NCI-H2107 treated with DMSO at 0.1 percent for 48 hours (cell line): ENCODE data around the gene NFATC4.
"Not testable (repeated sequence)": the region's sequence is repeated elsewhere in the genome, so short reads cannot be mapped to it uniquely, and the experiment has no call there.

Experiments used
- DNase-seq: peaks from one replicate; lab custom pipeline; 2025; ENCODE audit not compliant: unreplicated experiment; lab: John Stamatoyannopoulos, UW

Gene NFATC4

GRCh38 chr14:24338843-24339242 is 29.1 kb upstream of the NFATC4 start:
- DNase-seq: no peak

GRCh38 chr14:24339284-24340151 is 28.5 kb upstream of the NFATC4 start, which contains the start of gene RIPK3:
TSS of gene RIPK3 (minus strand) at chr14:24339991. CDS start at chr14:24339826, 165 bp downstream.
- no peak for DNase-seq

GRCh38 chr14:24340606-24341005 is 27.4 kb upstream of the NFATC4 start:
- DNase-seq: no peak

- DNase-seq: no peak
Observed at GRCh38 chr14:24342889-24343288, 25.1 kb upstream of the NFATC4 start.

- DNase-seq: no peak
Observed at GRCh38 chr14:24343795-24344660, 24.0 kb upstream of the NFATC4 start.

GRCh38 chr14:24347134-24347533 is 20.9 kb upstream of the NFATC4 start:
- DNase-seq: no peak

- no peak for DNase-seq
Observed at GRCh38 chr14:24348186-24348585, 19.8 kb upstream of the NFATC4 start.

GRCh38 chr14:24349742-24350141 is 18.2 kb upstream of the NFATC4 start:
- DNase-seq: no peak

- no peak for DNase-seq
Observed at GRCh38 chr14:24351517-24351916, 16.5 kb upstream of the NFATC4 start.

- no peak for DNase-seq
Observed at GRCh38 chr14:24353559-24354481, 14.2 kb upstream of the NFATC4 start.

- DNase-seq: not testable (repeated sequence)
Observed at GRCh38 chr14:24354482-24354825, 13.5 kb upstream of the NFATC4 start.

- DNase-seq: no peak
Observed at GRCh38 chr14:24355009-24355408, 13.0 kb upstream of the NFATC4 start.

- DNase-seq: no peak
Observed at GRCh38 chr14:24356208-24356607, 11.8 kb upstream of the NFATC4 start.

- no peak for DNase-seq
Observed at GRCh38 chr14:24360281-24360680, 7.7 kb upstream of the NFATC4 start.

GRCh38 chr14:24361326-24361725 is 6.7 kb upstream of the NFATC4 start:
- DNase-seq: no peak

- DNase-seq: no peak
Observed at GRCh38 chr14:24362241-24362960, 5.6 kb upstream of the NFATC4 start.

- no peak for DNase-seq
Observed at GRCh38 chr14:24363401-24363800, 4.6 kb upstream of the NFATC4 start.

GRCh38 chr14:24364841-24365240 is 3.1 kb upstream of the NFATC4 start:
- no peak for DNase-seq

- peak; percentile 85 for DNase-seq
Observed at GRCh38 chr14:24365600-24366412, 2.2 kb upstream of the NFATC4 start.

GRCh38 chr14:24366413-24366720 is 1.6 kb upstream of the NFATC4 start:
- DNase-seq: no peak
